A549 (cell line): ENCODE data around the gene TIAL1. TPM values are rescaled to one million over a fixed set of nuclear protein-coding genes. Genes with fewer than 3 reads are reported as not detected.

Experiments used
- ATAC-seq, 2 experiments: fragments of 200-7000 bp in 1 of 2; fragments of >200 bp in 1 of 2; cut with Nextera tagmentation in 1 of 2; cut with Tn5 transposase in 1 of 2; 3 replicates each; pipeline versions ENCODE4 v1.8.0 to v1.9.1; 2018 to 2020; ENCODE audit warnings: mild to moderate bottlenecking in 1 of 2, moderate library complexity in 1 of 2
- CTCF ChIA-PET: fragments of 300-600 bp; sonication (Branson Sonifier 250); formaldehyde crosslinking; extraction: SDS; loops from one replicate; lab custom pipeline; 2021; ENCODE audit warnings: antibody characterized with exemption, inconsistent platforms; lab: Yijun Ruan, JAX
- POLR2A ChIA-PET: fragments of 350-600 bp; formaldehyde crosslinking; extraction: SDS; loops from one replicate; lab custom pipeline; 2021; ENCODE audit warnings: antibody characterized with exemption, inconsistent platforms; lab: Yijun Ruan, JAX
- DNase-seq, 2 experiments: peaks; one replicate each; pipeline versions ENCODE4 v3.0.0 to v3.0.0-alpha.2; 2011 to 2016; ENCODE audit warnings: low read depth in 1 of 2, low spot score in 1 of 2
- FAIRE-seq: peaks from 2 replicates; lab custom pipeline; 2011; peaks lifted over from hg19 to GRCh38; lab: Jason Lieb, UNC
- H3K27ac ChIP-seq, 2 experiments: fragments of >200 bp; sonication (Bioruptor Twin); formaldehyde crosslinking; 3 replicates each; pipeline ENCODE4 v1.5.1; 2016 to 2017
- H3K4me1 ChIP-seq: fragments of >200 bp; sonication (Bioruptor Twin); formaldehyde crosslinking; 3 replicates; pipeline ENCODE4 v1.6.1; 2016
- H3K4me2 ChIP-seq: fragments of >200 bp; sonication (Bioruptor Twin); formaldehyde crosslinking; 3 replicates; pipeline ENCODE4 v1.6.1; 2016
- H3K4me3 ChIP-seq: fragments of >200 bp; sonication (Bioruptor Twin); formaldehyde crosslinking; 3 replicates; pipeline ENCODE4 v1.5.1; 2016
- H3K9me3 ChIP-seq: fragments of >200 bp; sonication (Bioruptor Twin); formaldehyde crosslinking; 3 replicates; pipeline ENCODE4 v1.6.1; 2016
- CBX2 ChIP-seq: fragments of 200-600 bp; sonication (generic); IDR thresholded peaks from 2 replicates; pipeline ENCODE4 v1.6.1; 2016; ENCODE audit warnings: low read depth, mild to moderate bottlenecking, borderline replicate concordance
- CBX8 ChIP-seq: fragments of 200-600 bp; sonication (generic); IDR thresholded peaks from 2 replicates; pipeline ENCODE4 v1.6.1; 2016
- CHD4 ChIP-seq: fragments of 200-600 bp; sonication (generic); IDR thresholded peaks from 2 replicates; pipeline ENCODE4 v1.6.1; 2016; ENCODE audit warnings: antibody characterized with exemption, mild to moderate bottlenecking, borderline replicate concordance
- EHF ChIP-seq: fragments of 250-450 bp; sonication (Bioruptor Pico); IDR thresholded peaks from 2 replicates; pipeline ENCODE4 v1.5.0; 2020; ENCODE audit warnings: mild to moderate bottlenecking
- EHMT2 ChIP-seq: fragments of 200-600 bp; sonication (generic); IDR thresholded peaks from 2 replicates; pipeline ENCODE4 v1.6.1; 2016; ENCODE audit warnings: antibody characterized with exemption, low read depth, mild to moderate bottlenecking, moderate library complexity
- EP300 ChIP-seq, 2 experiments: fragments of >200 bp; sonication (Bioruptor Twin); formaldehyde crosslinking; IDR thresholded peaks; 2 replicates in 1 of 2; 3 replicates in 1 of 2; pipeline ENCODE4 v1.6.1; 2016 to 2017
- HEYL ChIP-seq: fragments of 250-450 bp; sonication (Bioruptor Pico); IDR thresholded peaks from 2 replicates; pipeline ENCODE4 v1.8.0; 2021; ENCODE audit warnings: mild to moderate bottlenecking, moderate library complexity
- MAFK ChIP-seq: fragments of 450-650 bp; IDR thresholded peaks from 2 replicates; pipeline ENCODE4 v1.6.1; 2014; ENCODE audit not compliant: partially characterized antibody
- MYC ChIP-seq: IDR thresholded peaks from 2 replicates; pipeline ENCODE4 v1.6.1; 2012; ENCODE audit warnings: mild to moderate bottlenecking, inconsistent platforms, low read length, improper control_type of control experiment, borderline replicate concordance
- NFE2L2 ChIP-seq: fragments of 150-350 bp; conservative IDR thresholded peaks from 2 replicates; pipeline ENCODE4 v1.6.1; 2014; ENCODE audit warnings: low read length
- POLR2AphosphoS2 ChIP-seq: conservative IDR thresholded peaks from 2 replicates; pipeline ENCODE4 v1.6.1; 2012; ENCODE audit warnings: low read length, improper control_type of control experiment, inconsistent platforms
- RFX5 ChIP-seq: fragments of 450-650 bp; IDR thresholded peaks from 2 replicates; pipeline ENCODE4 v1.7.1; 2014; ENCODE audit warnings: antibody characterized with exemption, mild to moderate bottlenecking, moderate library complexity
- SMC3 ChIP-seq: fragments of >200 bp; sonication (Bioruptor Twin); formaldehyde crosslinking; IDR thresholded peaks from 3 replicates; pipeline ENCODE4 v1.6.1; 2018; ENCODE audit warnings: inconsistent platforms
- SREBF2 ChIP-seq: fragments of 450-650 bp; IDR thresholded peaks from 2 replicates; pipeline ENCODE4 v1.6.1; 2014; ENCODE audit warnings: mild to moderate bottlenecking, moderate library complexity
- TFCP2L1 ChIP-seq: fragments of 250-450 bp; sonication (Bioruptor Pico); IDR thresholded peaks from 2 replicates; pipeline ENCODE4 v1.5.0; 2021; ENCODE audit warnings: mild to moderate bottlenecking
- TP53 ChIP-seq: fragments of 250-450 bp; sonication (Bioruptor Pico); IDR thresholded peaks from 2 replicates; pipeline ENCODE4 v1.5.0; 2021; ENCODE audit warnings: mild to moderate bottlenecking, moderate library complexity
- ZSCAN20 ChIP-seq: fragments of 250-450 bp; sonication (Bioruptor Pico); IDR thresholded peaks from 2 replicates; pipeline ENCODE4 v1.8.0; 2022; ENCODE audit warnings: mild to moderate bottlenecking, moderate library complexity
- WGBS: methylation state at CpG from one replicate; pipeline ENCODE4 v1.1.6; 2017; ENCODE audit errors: missing lambda C conversion rate; 5-methylcytosine and 5-hydroxymethylcytosine counted together
- polyA plus RNA-seq, 4 experiments: library from polyadenylated mRNA; depleted of rRNA in 3 of 4; stranded (reverse); fragments of >200 nt; fragmentation: RNase III in 1 of 4; extraction: RNeasy Plus Mini Kit Qiagen cat#74134 plus additional on column Dnase treatment in 1 of 4; gene quantifications; 2 replicates in 3 of 4; 3 replicates in 1 of 4; pipeline ENCODE4 v1.2.3, GENCODE V29; 2011 to 2017
- TF ChIP-seq, protein P1 (sequence below): IDR thresholded peaks from 2 replicates; pipeline ENCODE4 v1.6.1; 2012; ENCODE audit warnings: low read depth, borderline replicate concordance
- TF ChIP-seq, protein P2 (sequence below): fragments of 450-650 bp; IDR thresholded peaks from 2 replicates; pipeline ENCODE4 v1.6.1; 2014; ENCODE audit warnings: antibody characterized with exemption
- TF ChIP-seq, protein P3 (sequence below): IDR thresholded peaks from 2 replicates; pipeline ENCODE4 v1.6.1; 2012

Gene TIAL1
- polyA plus RNA-seq, 2 of the 4 experiments (the other 2 are of a cell fraction): 89.5 to 115 TPM

DNA sequence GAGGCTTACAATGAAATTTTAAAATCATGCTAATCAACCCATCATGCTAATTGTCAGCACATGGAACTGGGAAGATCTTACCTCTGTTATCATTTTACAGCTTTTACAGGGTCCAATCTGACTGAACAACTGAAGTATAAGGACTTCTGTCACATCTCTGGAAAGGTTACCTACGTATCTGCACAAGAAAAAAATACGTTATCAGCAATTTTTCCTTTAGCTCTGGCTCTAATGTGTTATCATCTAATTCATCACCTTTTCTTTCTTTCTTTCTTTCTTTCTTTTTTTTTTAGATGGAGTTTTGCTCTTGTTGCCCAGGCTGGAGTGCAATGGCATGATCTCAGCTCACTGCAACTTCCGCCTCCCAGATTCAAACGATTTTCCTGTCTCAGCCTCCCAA is 8.7 kb downstream of the TIAL1 start:
- no peak for ATAC-seq

DNA sequence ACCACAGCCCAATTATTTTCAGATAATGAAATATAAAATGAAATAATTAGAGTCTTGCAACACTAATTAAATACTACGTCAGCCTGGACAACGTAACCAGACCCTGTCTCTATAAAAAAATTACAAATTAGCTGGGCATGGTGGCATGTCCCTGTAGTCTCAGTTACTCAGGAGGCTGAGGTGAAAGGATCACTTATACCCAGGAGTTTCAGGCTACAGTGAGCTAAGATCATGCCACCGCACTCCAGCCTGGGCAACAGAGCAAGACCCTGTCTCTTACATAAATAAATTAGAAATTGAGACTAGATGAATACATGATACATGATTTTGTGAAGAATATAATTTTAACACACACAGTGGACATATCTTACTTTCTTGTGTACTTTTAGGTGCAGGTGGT is 18.4 kb downstream of the TIAL1 start:
- no peak overlapping the region for H3K4me3 ChIP-seq
- no peak for DNase-seq
- H3K9me3 ChIP-seq: no peaks in the 10 kb centered on the region
- ChIA-PET POLR2A (no interaction called here), CTCF (interaction anchor here (1.4 kb wide), 1 partner anchor 9 kb away, joined by 3 read pairs; no protein-coding TSS in a partner anchor)
- no peak for FAIRE-seq
- H3K4me1 ChIP-seq: no peaks in the 10 kb centered on the region
- ATAC-seq: no peak
- TF ChIP-seq TFCP2L1 (CRISPR knock-in tag) (no peak), EHMT2 (no peak), EHF (CRISPR knock-in tag) (no peak), CBX2 (no peak), MYC (no peak), CBX8 (no peak), HEYL (no peak), RFX5 (no peak), SREBF2 (no peak)
- TF ChIP-seq, protein P1, sequence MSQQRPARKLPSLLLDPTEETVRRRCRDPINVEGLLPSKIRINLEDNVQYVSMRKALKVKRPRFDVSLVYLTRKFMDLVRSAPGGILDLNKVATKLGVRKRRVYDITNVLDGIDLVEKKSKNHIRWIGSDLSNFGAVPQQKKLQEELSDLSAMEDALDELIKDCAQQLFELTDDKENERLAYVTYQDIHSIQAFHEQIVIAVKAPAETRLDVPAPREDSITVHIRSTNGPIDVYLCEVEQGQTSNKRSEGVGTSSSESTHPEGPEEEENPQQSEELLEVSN: no peak
- TF ChIP-seq, protein P2, sequence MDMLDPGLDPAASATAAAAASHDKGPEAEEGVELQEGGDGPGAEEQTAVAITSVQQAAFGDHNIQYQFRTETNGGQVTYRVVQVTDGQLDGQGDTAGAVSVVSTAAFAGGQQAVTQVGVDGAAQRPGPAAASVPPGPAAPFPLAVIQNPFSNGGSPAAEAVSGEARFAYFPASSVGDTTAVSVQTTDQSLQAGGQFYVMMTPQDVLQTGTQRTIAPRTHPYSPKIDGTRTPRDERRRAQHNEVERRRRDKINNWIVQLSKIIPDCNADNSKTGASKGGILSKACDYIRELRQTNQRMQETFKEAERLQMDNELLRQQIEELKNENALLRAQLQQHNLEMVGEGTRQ: no peak
- TF ChIP-seq, protein P3, sequence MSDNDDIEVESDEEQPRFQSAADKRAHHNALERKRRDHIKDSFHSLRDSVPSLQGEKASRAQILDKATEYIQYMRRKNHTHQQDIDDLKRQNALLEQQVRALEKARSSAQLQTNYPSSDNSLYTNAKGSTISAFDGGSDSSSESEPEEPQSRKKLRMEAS: no peak
- TF ChIP-seq, all 56 proteins: peak for 0
- Histone ChIP-seq H3K27ac (no peak overlapping the region), H3K4me2 (no peak overlapping the region)
- 95% methylated on average over 3 of the region's 3 CpGs for WGBS

More for the DNA sequence above, 8.7 kb downstream of the TIAL1 start:
- DNase-seq: no peak
- CTCF ChIA-PET: interaction anchor here (0.8 to 1.4 kb wide), 2 partner anchors 9 to 143 kb away, joined by 3 to 4 read pairs; partner anchors contain the start of gene TIAL1
- H3K4me1 ChIP-seq: peaks cover 16% of the 10 kb centered on the region
- FAIRE-seq: no peak
- POLR2A ChIA-PET: interaction anchor here (1.3 kb wide), 1 partner anchor 9 kb away, joined by 5 read pairs; the partner anchor contains the start of gene TIAL1
- 97% methylated on average over 4 of the region's 4 CpGs for WGBS
- H3K4me3 ChIP-seq: no peak overlapping the region
- H3K9me3 ChIP-seq: no peaks in the 10 kb centered on the region
- peak; percentile 77 for TF ChIP-seq MAFK
- no peak for TF ChIP-seq CHD4
- TF ChIP-seq ZSCAN20 (CRISPR knock-in tag): no peak
- no peak overlapping the region for H3K4me2 ChIP-seq
- H3K27ac ChIP-seq: no peak overlapping the region

DNA sequence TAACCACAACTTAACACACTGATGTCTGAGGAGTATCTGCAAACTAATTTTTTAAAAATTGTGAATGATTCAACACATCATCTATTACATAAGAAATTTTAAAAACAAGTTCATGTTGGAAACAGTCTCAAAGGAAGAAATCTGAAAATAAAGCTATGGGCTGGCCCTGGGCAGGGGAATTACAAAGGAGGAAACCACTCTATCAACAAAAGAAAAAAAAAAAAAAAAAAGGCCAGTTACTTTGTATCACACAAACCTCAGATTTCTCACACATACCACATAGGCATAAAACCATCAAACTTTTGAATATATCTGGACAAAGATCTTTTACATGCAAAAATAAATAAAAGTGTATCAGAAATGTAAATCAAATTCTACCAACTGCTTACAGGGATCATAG is 20.8 kb downstream of the TIAL1 start:
- Histone ChIP-seq H3K4me2 (no peak overlapping the region), H3K4me1 (no peaks in the 10 kb centered on the region), H3K4me3 (no peak overlapping the region), H3K9me3 (no peaks in the 10 kb centered on the region), H3K27ac (no peak overlapping the region)
- ChIA-PET CTCF (interaction anchor here (0.7 kb wide), 1 partner anchor 150 kb away, joined by 3 read pairs; the partner anchor contains the start of gene INPP5F), POLR2A (interaction anchor here (0.6 kb wide), 1 partner anchor 9 kb away, joined by 3 read pairs; no protein-coding TSS in a partner anchor)
- ATAC-seq: no peak
- TF ChIP-seq RFX5 (no peak), POLR2AphosphoS2 (no peak), EP300 (IDR thresholded peaks at IDR 0.05) (no peak), SMC3 (no peak)
- no peak for FAIRE-seq
- no peak for DNase-seq

DNA sequence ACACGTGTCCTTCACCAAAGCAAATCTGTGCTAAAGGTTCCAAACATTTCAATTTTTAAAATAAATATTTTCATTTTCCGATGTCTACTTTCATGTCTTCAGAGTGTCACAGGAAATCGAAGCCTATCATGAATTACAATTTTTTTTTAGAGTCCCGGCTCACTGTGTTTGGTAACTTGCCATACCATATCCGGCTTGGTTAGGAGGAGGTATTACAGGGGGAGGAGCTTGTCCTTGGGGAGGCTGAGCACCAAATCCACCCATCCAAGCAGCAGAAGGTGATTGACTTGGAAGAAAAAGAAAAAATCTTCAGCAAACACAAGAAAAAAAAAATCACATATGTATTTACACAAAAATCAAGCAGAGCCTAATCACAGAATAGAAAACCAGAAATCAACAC is 21.3 kb downstream of the TIAL1 start:
- ChIA-PET CTCF (no interaction called here), POLR2A (interaction anchor here (0.6 kb wide), 1 partner anchor 10 kb away, joined by 3 read pairs; no protein-coding TSS in a partner anchor)
- Histone ChIP-seq H3K4me1 (no peaks in the 10 kb centered on the region), H3K27ac (no peak overlapping the region), H3K4me2 (no peak overlapping the region)
- peak in 1 of 2 experiments; percentile 61; a peak in 2 of 6 replicates for ATAC-seq
- WGBS: 68% methylated on average over 5 of the region's 5 CpGs
- TF ChIP-seq CBX2 (no peak), NFE2L2 (no peak), TP53 (CRISPR knock-in tag) (no peak), POLR2AphosphoS2 (no peak)
- TF ChIP-seq, all 56 proteins: peak for 0
- no peaks in the 10 kb centered on the region for H3K9me3 ChIP-seq
- FAIRE-seq (no peak), DNase-seq (peak; percentile 21 to 25)
- H3K4me3 ChIP-seq: no peak overlapping the region
